Activated CD4-positive, alpha-beta T cell treated with anti-CD3 and anti-CD28 coated beads for 1 hour (primary cell): ENCODE data around the gene TMEM170B.
"Not testable (repeated sequence)": the region's sequence is repeated elsewhere in the genome, so short reads cannot be mapped to it uniquely, and the experiment has no call there.

ENCODE experiments used
- DNase-seq: peaks from one replicate; pipeline ENCODE4 v3.0.0-alpha.2; 2020

Gene TMEM170B

GRCh38 chr6:11532097-11532496 lies 5.5 kb upstream of the TMEM170B start:
- DNase-seq = no peak

- DNase-seq = no peak
These were observed 3.0 kb upstream of the TMEM170B start for GRCh38 chr6:11534561-11534960.

DNA sequence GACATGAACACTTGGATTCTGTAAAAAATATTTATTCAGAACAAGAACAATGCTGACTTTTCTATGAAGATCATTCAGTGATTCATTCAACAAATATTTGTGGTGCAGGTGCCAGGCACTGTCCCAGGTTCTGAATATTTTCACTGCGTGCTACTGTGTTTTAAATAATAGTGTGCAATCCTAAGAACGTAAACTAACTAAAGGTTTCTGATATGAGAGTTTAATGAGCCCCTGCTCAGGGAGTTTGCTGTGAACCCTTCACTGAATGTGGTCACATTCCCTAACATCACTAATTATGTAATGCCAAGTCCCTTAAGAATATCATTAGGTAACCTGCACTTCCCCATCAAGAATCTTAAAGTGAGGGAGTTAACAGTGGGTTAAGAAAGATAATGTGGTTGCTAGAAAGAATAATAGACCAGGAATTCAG lies 1.7 kb upstream of the TMEM170B start:
- DNase-seq = no peak

DNA sequence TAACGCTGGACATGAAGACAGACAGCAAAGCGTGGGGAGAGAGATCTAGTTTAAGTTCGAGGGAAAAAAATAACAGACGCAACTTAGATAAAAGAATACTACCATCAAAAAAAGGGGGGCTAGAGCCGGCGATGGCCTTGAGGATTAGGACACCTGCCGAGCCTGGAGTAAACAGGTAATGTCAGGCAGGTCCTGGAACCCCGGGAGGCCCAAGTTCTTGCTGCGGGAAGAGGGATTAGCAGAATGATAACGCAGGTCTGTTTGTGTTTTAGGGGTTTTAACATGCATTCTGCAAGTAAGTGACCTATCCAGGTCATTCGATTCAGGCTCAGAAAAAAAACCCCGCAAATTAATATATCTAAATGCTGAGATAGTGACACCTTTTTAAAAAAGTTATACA lies 754 bp upstream of the TMEM170B start:
- no peak for DNase-seq

GRCh38 chr6:11538052-11538818 lies 686 bp downstream of the TMEM170B start:
- peak; percentile 12 for DNase-seq

- DNase-seq = no peak
These were observed 1.4 kb downstream of the TMEM170B start for GRCh38 chr6:11538819-11539468.

- DNase-seq = no peak
These were observed 5.3 kb downstream of the TMEM170B start for GRCh38 chr6:11542863-11543262.

GRCh38 chr6:11543919-11544518 lies 6.5 kb downstream of the TMEM170B start:
- DNase-seq = no peak

GRCh38 chr6:11547846-11548245 lies 10.3 kb downstream of the TMEM170B start:
- not testable (repeated sequence) for DNase-seq

DNA sequence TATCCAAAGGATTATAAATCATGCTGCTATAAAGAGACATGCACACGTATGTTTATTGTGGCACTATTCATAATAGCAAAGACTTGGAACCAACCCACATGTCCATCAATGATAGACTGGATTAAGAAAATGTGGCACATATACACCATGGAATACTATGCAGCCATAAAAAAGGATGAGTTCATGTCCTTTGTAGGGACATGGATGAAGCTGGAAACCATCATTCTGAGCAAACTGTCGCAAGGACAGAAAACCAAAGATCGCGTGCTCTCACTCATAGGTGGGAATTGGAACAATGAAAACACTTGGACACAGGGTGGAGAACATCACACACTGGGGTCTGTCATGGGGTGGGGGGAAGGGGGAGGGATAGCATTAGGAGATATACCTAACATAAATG lies 11.0 kb downstream of the TMEM170B start:
- DNase-seq = not testable (repeated sequence)

GRCh38 chr6:11551053-11551452 lies 13.5 kb downstream of the TMEM170B start:
- no peak for DNase-seq

DNA sequence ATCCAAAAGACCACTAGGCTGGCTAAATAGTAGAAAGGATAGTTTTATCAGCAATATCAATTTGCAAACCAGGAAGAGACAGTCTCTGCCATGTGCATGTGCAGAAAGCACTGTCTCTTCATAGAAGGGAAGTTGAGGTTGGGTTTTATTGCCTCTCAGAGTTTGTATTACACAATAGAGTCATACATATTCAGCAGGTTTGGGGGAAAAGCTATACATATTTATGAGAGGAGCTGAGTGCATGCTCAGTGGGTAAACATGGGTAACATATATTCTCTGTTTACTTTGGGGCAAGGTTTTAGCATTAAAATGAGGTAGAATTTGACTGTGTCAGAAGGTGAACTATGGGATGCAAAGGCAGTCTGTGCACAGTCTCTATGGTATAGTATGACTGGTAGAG lies 14.9 kb downstream of the TMEM170B start:
- no peak for DNase-seq

GRCh38 chr6:11553824-11554223 lies 16.3 kb downstream of the TMEM170B start:
- DNase-seq = no peak

DNA sequence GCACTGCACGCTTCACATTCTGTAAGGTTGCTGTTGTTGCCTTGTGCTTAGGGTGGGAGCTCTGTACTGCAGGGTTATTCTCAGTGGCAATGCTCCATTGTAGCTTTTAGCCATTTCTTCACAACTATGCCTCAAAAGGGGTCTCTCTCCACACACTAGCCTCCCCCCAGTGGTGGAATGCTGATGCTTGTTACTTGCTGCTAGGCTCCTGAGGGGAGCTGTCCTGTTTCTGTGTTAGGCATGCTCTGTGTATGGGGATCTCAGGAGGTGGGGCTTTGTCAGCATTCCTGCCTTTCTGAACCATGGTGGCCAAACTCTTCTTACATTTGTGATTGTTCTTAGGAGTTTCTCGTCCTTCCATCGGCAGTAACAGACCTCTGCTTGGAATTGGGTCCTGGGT lies 18.8 kb downstream of the TMEM170B start:
- DNase-seq = no peak

- no peak for DNase-seq
These were observed 26.2 kb downstream of the TMEM170B start for GRCh38 chr6:11563793-11564192.

- no peak for DNase-seq
These were observed 29.1 kb downstream of the TMEM170B start for GRCh38 chr6:11566609-11567008.

DNA sequence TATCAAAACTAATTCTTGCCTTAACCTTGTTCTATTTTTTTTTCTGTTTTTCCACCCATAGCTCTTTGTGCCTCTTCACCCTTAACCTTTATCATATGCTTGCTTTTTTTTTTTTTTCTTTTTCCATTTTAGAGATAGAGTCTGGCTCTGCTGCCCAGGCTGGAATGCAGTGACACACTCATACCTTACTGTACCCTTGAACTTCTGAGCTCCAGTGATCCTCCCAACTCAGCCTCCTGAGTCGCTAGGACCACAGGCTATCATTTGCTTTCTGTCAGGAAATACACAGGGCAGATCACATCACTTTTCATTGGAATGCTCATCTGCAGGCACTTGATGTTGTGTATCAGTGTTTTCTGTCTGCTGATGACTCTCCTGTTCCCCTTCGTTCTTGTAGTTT lies 33.5 kb downstream of the TMEM170B start:
- DNase-seq = no peak

- peak; percentile 15 for DNase-seq
These were observed 38.0 kb downstream of the TMEM170B start for GRCh38 chr6:11575408-11576033.

DNA sequence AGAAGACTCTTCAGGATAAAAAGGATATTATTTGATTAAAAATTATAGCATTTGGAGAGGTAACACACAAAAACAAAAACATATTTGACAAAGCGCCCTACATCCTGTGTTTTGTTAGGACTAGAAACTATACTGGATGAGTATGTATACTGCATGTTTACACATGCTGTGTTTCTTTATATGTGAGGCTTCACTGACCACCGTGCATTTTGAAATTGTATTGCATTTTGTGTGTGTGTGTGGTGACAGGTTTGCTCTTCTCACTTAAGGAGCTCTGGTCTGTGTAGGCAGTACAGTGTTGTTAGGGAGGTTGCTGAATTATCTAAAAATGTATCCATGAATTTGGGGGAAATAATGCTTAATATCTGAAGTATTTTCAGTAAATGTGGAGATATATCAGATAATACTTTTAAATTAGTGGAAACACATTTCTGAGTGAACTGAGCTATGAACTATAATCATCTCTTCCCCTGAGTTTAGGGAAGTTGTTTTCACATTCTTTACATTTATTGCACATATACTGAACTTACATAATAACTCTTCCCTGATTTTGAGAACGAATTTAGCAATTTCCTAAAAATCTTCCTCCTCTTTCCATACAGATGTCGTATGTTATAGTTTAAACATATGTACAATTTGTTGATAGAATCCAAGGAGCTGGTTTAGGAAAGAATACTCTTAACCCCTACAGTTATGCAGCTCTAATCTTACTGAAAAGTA lies 43.3 kb downstream of the TMEM170B start:
- DNase-seq = no peak

DNA sequence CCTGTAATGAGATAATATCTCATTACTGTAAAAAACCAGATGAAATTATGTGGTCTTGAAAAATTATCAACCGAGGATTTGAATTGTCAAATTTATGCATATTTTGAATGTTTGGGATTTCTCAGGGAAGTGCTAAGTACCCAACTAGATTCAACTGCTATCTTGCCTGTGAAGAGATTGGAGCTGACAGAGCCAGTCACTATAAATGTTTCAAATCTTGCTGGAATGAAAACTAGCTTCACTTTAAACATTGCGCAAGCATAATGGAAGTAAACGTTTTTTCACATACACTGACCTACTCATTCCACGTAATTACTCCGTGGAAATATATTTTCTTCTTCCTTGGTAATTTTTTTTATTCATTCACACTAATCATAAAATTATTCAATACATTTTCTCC lies 46.7 kb downstream of the TMEM170B start:
- no peak for DNase-seq

DNA sequence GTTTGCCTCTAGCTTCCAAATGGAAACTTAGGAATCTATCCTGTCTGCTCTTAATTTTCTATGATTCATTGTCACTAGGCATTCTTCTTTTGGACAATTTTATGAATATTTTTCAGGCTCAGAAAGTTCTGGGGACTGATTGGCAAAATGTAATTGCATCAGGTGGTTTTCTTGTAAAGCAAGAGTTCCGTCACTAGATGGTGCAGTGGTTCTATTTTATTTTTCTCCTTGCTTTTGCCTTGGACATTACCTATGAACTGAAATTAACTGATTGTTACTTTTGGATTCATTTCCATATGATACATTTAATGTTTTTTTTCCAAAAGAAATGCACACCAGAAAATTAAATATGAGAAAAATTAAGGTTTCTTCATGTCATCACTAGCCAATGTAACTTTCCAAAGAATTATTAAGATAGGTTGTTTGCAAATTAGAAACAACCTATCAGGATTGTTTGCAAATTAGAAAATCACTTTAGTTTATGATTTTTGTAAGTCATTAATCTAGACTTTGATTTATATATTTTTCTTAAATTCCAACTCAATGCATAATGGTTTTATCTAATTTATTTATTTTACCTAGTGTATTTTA lies 48.0 kb downstream of the TMEM170B start:
- no peak for DNase-seq

DNA sequence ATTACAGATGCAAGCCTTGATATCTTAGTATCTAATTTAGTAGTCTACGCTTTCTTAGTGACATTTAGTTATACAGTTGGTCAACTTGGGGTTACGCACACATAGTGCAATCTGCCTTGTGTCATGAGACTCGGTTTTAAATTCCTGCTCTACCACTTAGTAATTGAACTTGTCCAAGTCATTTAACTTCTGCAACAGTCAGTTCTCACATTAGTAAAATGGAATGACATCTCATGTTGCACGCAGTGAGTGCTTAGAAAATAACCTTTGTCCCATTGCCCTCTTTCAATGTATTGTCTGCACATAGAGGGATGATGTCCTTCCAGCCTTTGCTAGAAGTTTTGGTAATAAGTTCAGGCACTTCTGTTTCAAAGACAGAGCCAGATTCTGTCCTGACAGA lies 48.6 kb downstream of the TMEM170B start:
- no peak for DNase-seq

DNA sequence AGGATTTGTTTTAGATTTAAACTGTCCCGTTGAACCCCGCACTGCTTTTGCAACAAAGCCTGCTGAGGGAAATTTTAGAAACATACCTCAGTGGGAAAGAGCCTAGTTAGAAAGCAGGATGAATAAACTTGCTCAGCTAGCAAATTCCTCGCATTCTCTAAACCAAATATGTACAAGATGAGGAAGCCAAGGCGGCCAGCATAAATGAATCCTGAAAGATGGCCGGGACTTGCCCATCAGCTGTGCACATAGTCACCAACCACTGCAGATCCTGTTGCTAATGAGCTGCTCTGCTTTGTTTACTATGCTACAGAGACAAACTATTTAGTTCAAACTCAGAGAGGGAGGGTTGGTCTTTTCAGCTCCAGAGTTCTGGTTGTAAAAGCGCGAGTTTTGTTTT lies 49.0 kb downstream of the TMEM170B start:
- no peak for DNase-seq
